ENCODE measurements around the gene NDUFB8.

GRCh38 chr10:100482834-100483185 is 46.9 kb downstream of the NDUFB8 start:
- no peak for TF ChIP-seq CTCF (IDR thresholded peaks at IDR 0.05)
- TF ChIP-seq POLR2A (IDR thresholded peaks at IDR 0.05) = no peak

All from Peyer's patch (tissue), 4 donors.